ENCODE data around the gene TANC1.

TANC1 gene

GRCh38 chr2:158999458-158999857 lies 31.0 kb downstream of the TANC1 start:
- no peak overlapping the region for H3K4me3 ChIP-seq (ENCODE audit: low read depth in 1 of 5, low read length in 5 of 5)
- no peaks in the 10 kb centered on the region for H3K27me3 ChIP-seq (ENCODE audit: control insufficient read depth in 5 of 5, insufficient read depth in 4 of 5, low read length in 5 of 5)
- peaks cover 7 to 39% (median 25%) of the 10 kb centered on the region in 5 donors for H3K4me1 ChIP-seq (ENCODE audit: control insufficient read depth in 5 of 5, insufficient read depth in 5 of 5, low read length in 5 of 5)
- H3K9me3 ChIP-seq (ENCODE audit: control insufficient read depth in 5 of 5, low read length in 5 of 5) = no peaks in the 10 kb centered on the region
- H3K36me3 ChIP-seq (ENCODE audit: control insufficient read depth in 5 of 5, insufficient read depth in 5 of 5, low read length in 5 of 5) = peaks cover 0 to 6% (median 4%) of the 10 kb centered on the region in 5 donors
- H3K27ac ChIP-seq (ENCODE audit: low read depth, low read length) = no peak overlapping the region
- no peak overlapping the region for H3K9ac ChIP-seq (ENCODE audit: low read length in 5 of 5)

GRCh38 chr2:159000072-159000471 lies 31.6 kb downstream of the TANC1 start:
- Histone ChIP-seq H3K9ac (ENCODE audit: low read length in 5 of 5) (no peak overlapping the region), H3K27me3 (ENCODE audit: control insufficient read depth in 5 of 5, insufficient read depth in 4 of 5, low read length in 5 of 5) (no peaks in the 10 kb centered on the region), H3K36me3 (ENCODE audit: control insufficient read depth in 5 of 5, insufficient read depth in 5 of 5, low read length in 5 of 5) (peaks cover 0 to 6% (median 4%) of the 10 kb centered on the region in 5 donors), H3K27ac (ENCODE audit: low read depth, low read length) (no peak overlapping the region), H3K9me3 (ENCODE audit: control insufficient read depth in 5 of 5, low read length in 5 of 5) (no peaks in the 10 kb centered on the region), H3K4me3 (ENCODE audit: low read depth in 1 of 5, low read length in 5 of 5) (no peak overlapping the region), H3K4me1 (ENCODE audit: control insufficient read depth in 5 of 5, insufficient read depth in 5 of 5, low read length in 5 of 5) (peaks cover 7 to 36% (median 23%) of the 10 kb centered on the region in 5 donors)

- no peaks in the 10 kb centered on the region for H3K9me3 ChIP-seq (ENCODE audit: control insufficient read depth in 5 of 5, low read length in 5 of 5)
- no peaks in the 10 kb centered on the region for H3K27me3 ChIP-seq (ENCODE audit: control insufficient read depth in 5 of 5, insufficient read depth in 4 of 5, low read length in 5 of 5)
- no peak overlapping the region for H3K9ac ChIP-seq (ENCODE audit: low read length in 5 of 5)
- H3K4me3 ChIP-seq (ENCODE audit: low read depth in 1 of 5, low read length in 5 of 5) = no peak overlapping the region
- peaks cover 0 to 6% (median 5%) of the 10 kb centered on the region in 5 donors for H3K36me3 ChIP-seq (ENCODE audit: control insufficient read depth in 5 of 5, insufficient read depth in 5 of 5, low read length in 5 of 5)
- no peak overlapping the region for H3K27ac ChIP-seq (ENCODE audit: low read depth, low read length)
- peaks cover 7 to 19% (median 12%) of the 10 kb centered on the region in 5 donors for H3K4me1 ChIP-seq (ENCODE audit: control insufficient read depth in 5 of 5, insufficient read depth in 5 of 5, low read length in 5 of 5)
These were observed 34.1 kb downstream of the TANC1 start for GRCh38 chr2:159002462-159003111.

GRCh38 chr2:159003555-159003954 lies 35.1 kb downstream of the TANC1 start:
- H3K9me3 ChIP-seq (ENCODE audit: control insufficient read depth in 5 of 5, low read length in 5 of 5) = no peaks in the 10 kb centered on the region
- no peaks in the 10 kb centered on the region for H3K27me3 ChIP-seq (ENCODE audit: control insufficient read depth in 5 of 5, insufficient read depth in 4 of 5, low read length in 5 of 5)
- H3K27ac ChIP-seq (ENCODE audit: low read depth, low read length) = no peak overlapping the region
- peaks cover 0 to 6% (median 5%) of the 10 kb centered on the region in 5 donors for H3K36me3 ChIP-seq (ENCODE audit: control insufficient read depth in 5 of 5, insufficient read depth in 5 of 5, low read length in 5 of 5)
- H3K9ac ChIP-seq (ENCODE audit: low read length in 5 of 5) = no peak overlapping the region
- no peak overlapping the region for H3K4me3 ChIP-seq (ENCODE audit: low read depth in 1 of 5, low read length in 5 of 5)
- H3K4me1 ChIP-seq (ENCODE audit: control insufficient read depth in 5 of 5, insufficient read depth in 5 of 5, low read length in 5 of 5) = peaks cover 4 to 12% (median 9%) of the 10 kb centered on the region in 5 donors

GRCh38 chr2:159004849-159005248 lies 36.4 kb downstream of the TANC1 start:
- no peaks in the 10 kb centered on the region for H3K9me3 ChIP-seq (ENCODE audit: control insufficient read depth in 5 of 5, low read length in 5 of 5)
- no peak overlapping the region for H3K4me3 ChIP-seq (ENCODE audit: low read depth in 1 of 5, low read length in 5 of 5)
- H3K36me3 ChIP-seq (ENCODE audit: control insufficient read depth in 5 of 5, insufficient read depth in 5 of 5, low read length in 5 of 5) = peaks cover 0 to 6% (median 5%) of the 10 kb centered on the region in 5 donors
- H3K27me3 ChIP-seq (ENCODE audit: control insufficient read depth in 5 of 5, insufficient read depth in 4 of 5, low read length in 5 of 5) = no peaks in the 10 kb centered on the region
- H3K27ac ChIP-seq (ENCODE audit: low read depth, low read length) = no peak overlapping the region
- H3K9ac ChIP-seq (ENCODE audit: low read length in 5 of 5) = no peak overlapping the region
- H3K4me1 ChIP-seq (ENCODE audit: control insufficient read depth in 5 of 5, insufficient read depth in 5 of 5, low read length in 5 of 5) = no peaks in the 10 kb centered on the region

- no peak overlapping the region for H3K4me3 ChIP-seq (ENCODE audit: low read depth in 1 of 5, low read length in 5 of 5)
- H3K9ac ChIP-seq (ENCODE audit: low read length in 5 of 5) = no peak overlapping the region
- H3K27ac ChIP-seq (ENCODE audit: low read depth, low read length) = no peak overlapping the region
- peaks cover 0 to 2% (median under 1%) of the 10 kb centered on the region in 5 donors for H3K9me3 ChIP-seq (ENCODE audit: control insufficient read depth in 5 of 5, low read length in 5 of 5)
- peaks cover 0 to 3% (median 0%) of the 10 kb centered on the region in 5 donors for H3K4me1 ChIP-seq (ENCODE audit: control insufficient read depth in 5 of 5, insufficient read depth in 5 of 5, low read length in 5 of 5)
- no peaks in the 10 kb centered on the region for H3K27me3 ChIP-seq (ENCODE audit: control insufficient read depth in 5 of 5, insufficient read depth in 4 of 5, low read length in 5 of 5)
- peaks cover 0 to 4% (median 0%) of the 10 kb centered on the region in 5 donors for H3K36me3 ChIP-seq (ENCODE audit: control insufficient read depth in 5 of 5, insufficient read depth in 5 of 5, low read length in 5 of 5)
These were observed 41.5 kb downstream of the TANC1 start for GRCh38 chr2:159009940-159010339.

- no peak overlapping the region for H3K9ac ChIP-seq (ENCODE audit: low read length in 5 of 5)
- H3K4me3 ChIP-seq (ENCODE audit: low read depth in 1 of 5, low read length in 5 of 5) = no peak overlapping the region
- no peaks in the 10 kb centered on the region for H3K27me3 ChIP-seq (ENCODE audit: control insufficient read depth in 5 of 5, insufficient read depth in 4 of 5, low read length in 5 of 5)
- peaks cover 0 to 5% (median 4%) of the 10 kb centered on the region in 5 donors for H3K9me3 ChIP-seq (ENCODE audit: control insufficient read depth in 5 of 5, low read length in 5 of 5)
- no peak overlapping the region for H3K27ac ChIP-seq (ENCODE audit: low read depth, low read length)
- peaks cover 0 to 3% (median 0%) of the 10 kb centered on the region in 5 donors for H3K4me1 ChIP-seq (ENCODE audit: control insufficient read depth in 5 of 5, insufficient read depth in 5 of 5, low read length in 5 of 5)
- peaks cover 0 to 2% (median 0%) of the 10 kb centered on the region in 5 donors for H3K36me3 ChIP-seq (ENCODE audit: control insufficient read depth in 5 of 5, insufficient read depth in 5 of 5, low read length in 5 of 5)
These were observed 41.9 kb downstream of the TANC1 start for GRCh38 chr2:159010340-159010739.

GRCh38 chr2:159010963-159011362 lies 42.5 kb downstream of the TANC1 start:
- Histone ChIP-seq H3K4me3 (ENCODE audit: low read depth in 1 of 5, low read length in 5 of 5) (no peak overlapping the region), H3K36me3 (ENCODE audit: control insufficient read depth in 5 of 5, insufficient read depth in 5 of 5, low read length in 5 of 5) (peaks cover 0 to 2% (median 0%) of the 10 kb centered on the region in 5 donors), H3K4me1 (ENCODE audit: control insufficient read depth in 5 of 5, insufficient read depth in 5 of 5, low read length in 5 of 5) (peaks cover 0 to 3% (median 0%) of the 10 kb centered on the region in 5 donors), H3K9ac (ENCODE audit: low read length in 5 of 5) (no peak overlapping the region), H3K9me3 (ENCODE audit: control insufficient read depth in 5 of 5, low read length in 5 of 5) (peaks cover 0 to 11% (median 8%) of the 10 kb centered on the region in 5 donors), H3K27ac (ENCODE audit: low read depth, low read length) (no peak overlapping the region), H3K27me3 (ENCODE audit: control insufficient read depth in 5 of 5, insufficient read depth in 4 of 5, low read length in 5 of 5) (no peaks in the 10 kb centered on the region)

- Histone ChIP-seq H3K4me3 (ENCODE audit: low read depth in 1 of 5, low read length in 5 of 5) (no peak overlapping the region), H3K27me3 (ENCODE audit: control insufficient read depth in 5 of 5, insufficient read depth in 4 of 5, low read length in 5 of 5) (no peaks in the 10 kb centered on the region), H3K4me1 (ENCODE audit: control insufficient read depth in 5 of 5, insufficient read depth in 5 of 5, low read length in 5 of 5) (peaks cover 0 to 3% (median 0%) of the 10 kb centered on the region in 5 donors), H3K9ac (ENCODE audit: low read length in 5 of 5) (no peak overlapping the region), H3K27ac (ENCODE audit: low read depth, low read length) (no peak overlapping the region), H3K36me3 (ENCODE audit: control insufficient read depth in 5 of 5, insufficient read depth in 5 of 5, low read length in 5 of 5) (peaks cover 0 to 2% (median 0%) of the 10 kb centered on the region in 5 donors), H3K9me3 (ENCODE audit: control insufficient read depth in 5 of 5, low read length in 5 of 5) (peaks cover 0 to 15% (median 11%) of the 10 kb centered on the region in 5 donors)
These were observed 43.7 kb downstream of the TANC1 start for GRCh38 chr2:159012142-159012541.

GRCh38 chr2:159013103-159013502 lies 44.7 kb downstream of the TANC1 start:
- Histone ChIP-seq H3K27me3 (ENCODE audit: control insufficient read depth in 5 of 5, insufficient read depth in 4 of 5, low read length in 5 of 5) (no peaks in the 10 kb centered on the region), H3K9ac (ENCODE audit: low read length in 5 of 5) (no peak overlapping the region), H3K9me3 (ENCODE audit: control insufficient read depth in 5 of 5, low read length in 5 of 5) (peaks cover 0 to 15% (median 11%) of the 10 kb centered on the region in 5 donors), H3K27ac (ENCODE audit: low read depth, low read length) (no peak overlapping the region), H3K4me1 (ENCODE audit: control insufficient read depth in 5 of 5, insufficient read depth in 5 of 5, low read length in 5 of 5) (peaks cover 0 to 3% (median 0%) of the 10 kb centered on the region in 5 donors), H3K4me3 (ENCODE audit: low read depth in 1 of 5, low read length in 5 of 5) (no peak overlapping the region), H3K36me3 (ENCODE audit: control insufficient read depth in 5 of 5, insufficient read depth in 5 of 5, low read length in 5 of 5) (no peaks in the 10 kb centered on the region)
